ENCODE data around the gene AIP.

GRCh38 chr11:67502328-67502979 is 19.6 kb downstream of the AIP start:
- no peak for TF ChIP-seq CTCF (IDR thresholded peaks at IDR 0.05)
- no peak for TF ChIP-seq POLR2AphosphoS5 (IDR thresholded peaks at IDR 0.05)
- no peak for TF ChIP-seq EP300 (IDR thresholded peaks at IDR 0.05)
- no peak for TF ChIP-seq POLR2A (IDR thresholded peaks at IDR 0.05)
